Measurements from ENCODE around the gene LRRC8A. TPM values are rescaled to one million over a fixed set of nuclear protein-coding genes. Genes with fewer than 3 reads are reported as not detected.

Gene LRRC8A
- total and polyA plus RNA-seq, 2 of the 8 experiments (the other 6 are each of a cell fraction or from before 2014, with no cell fraction given) = 103 to 111 TPM

- no peak overlapping the region for H4K8ac ChIP-seq (ENCODE audit: extremely low read depth, insufficient read depth, low read length)
- no peak overlapping the region for H3K27ac ChIP-seq (ENCODE audit: low read depth, low read length)
- no peak overlapping the region for H3K56ac ChIP-seq (replicated peaks; ENCODE audit: insufficient read length, low read depth, low read length)
- H3K4me3 ChIP-seq (ENCODE audit: extremely low read depth in 1 of 4, insufficient read depth in 2 of 4, low read depth in 3 of 4, low read length in 4 of 4) = no peak overlapping the region
- DNase-seq (ENCODE audit: low read depth in 1 of 2, low spot score in 2 of 2) (no peak), FAIRE-seq (no peak)
- no peak overlapping the region for H2BK20ac ChIP-seq (ENCODE audit: low read length)
- H3K4me2 ChIP-seq (ENCODE audit: insufficient read depth in 1 of 2, low read depth in 2 of 2, low read length in 2 of 2) = no peak overlapping the region
- H3K18ac ChIP-seq (ENCODE audit: extremely low read depth, low read length) = no peak overlapping the region
- peaks cover 32% of the 10 kb centered on the region for H3K79me1 ChIP-seq (ENCODE audit: low read depth, low read length)
- no peak overlapping the region for H2BK12ac ChIP-seq (ENCODE audit: low read depth, low read length)
- no peak overlapping the region for H3K9ac ChIP-seq (replicated peaks in 1 of 4; ENCODE audit: extremely low read depth in 1 of 4, low read depth in 3 of 4, low read length in 3 of 4)
- H2BK120ac ChIP-seq (replicated peaks; ENCODE audit: low read depth, low read length) = no peak overlapping the region
- ChIA-PET POLR2A (ENCODE audit: partially characterized antibody) (interaction anchor here (1.2 to 2.4 kb wide), 5 partner anchors 9 to 29 kb away, joined by 3 to 10 read pairs (median 4); no protein-coding TSS in a partner anchor), CTCF (ENCODE audit: partially characterized antibody) (interaction anchor here (0.7 to 1.9 kb wide), 6 partner anchors 9 to 43 kb away, joined by 3 to 11 read pairs (median 4); no protein-coding TSS in a partner anchor)
- H2BK5ac ChIP-seq (ENCODE audit: low read depth, low read length) = no peak overlapping the region
- no peaks in the 10 kb centered on the region for H3K27me3 ChIP-seq (replicated peaks in 1 of 4; ENCODE audit: control insufficient read depth in 3 of 4, extremely low read depth in 1 of 4, insufficient read depth in 3 of 4, low read length in 3 of 4)
- H3K79me2 ChIP-seq (ENCODE audit: control insufficient read depth in 1 of 2, insufficient read depth in 2 of 2, low read length in 2 of 2) = peaks cover 25 to 91% of the 10 kb centered on the region in 2 experiments
- 93% methylated on average over 3 of the region's 3 CpGs; no CpG with 5 or more reads in 1 of the 2 experiments for WGBS, 2 experiments (ENCODE audit: extremely low coverage in 1 of 2, insufficient coverage in 1 of 2, insufficient read length in 1 of 2, insufficient replicate concordance in 2 of 2, low coverage in 1 of 2, low lambda C conversion rate in 2 of 2, missing lambda C conversion rate in 1 of 2)
- peaks cover 0 to 15% of the 10 kb centered on the region in 2 experiments for H4K20me1 ChIP-seq (replicated peaks in 1 of 2; ENCODE audit: control insufficient read depth in 1 of 2, insufficient read depth in 2 of 2, low read length in 2 of 2)
- H3K23ac ChIP-seq (ENCODE audit: insufficient read length) = no peak overlapping the region
- H4K91ac ChIP-seq (replicated peaks; ENCODE audit: insufficient read length, low read length) = no peak overlapping the region
- H3K9me3 ChIP-seq (ENCODE audit: insufficient read depth in 2 of 2, low read depth in 1 of 2, low read length in 1 of 2) = no peaks in the 10 kb centered on the region
- no peak overlapping the region for H4K5ac ChIP-seq (ENCODE audit: insufficient read length, low read depth, low read length)
- H3K36me3 ChIP-seq (ENCODE audit: control insufficient read depth in 2 of 4, insufficient read depth in 4 of 4, low read length in 3 of 4) = peaks cover 3 to 20% (median 12%) of the 10 kb centered on the region in 4 experiments
- no peak overlapping the region for H2BK15ac ChIP-seq (ENCODE audit: low read length)
- no peak overlapping the region for H2AFZ ChIP-seq (ENCODE audit: low read length)
- no peak overlapping the region for H3K14ac ChIP-seq (ENCODE audit: insufficient read length)
- H3K23me2 ChIP-seq (ENCODE audit: low read depth, low read length) = peaks cover 6% of the 10 kb centered on the region
- H3K4me1 ChIP-seq (replicated peaks in 1 of 4; ENCODE audit: control insufficient read depth in 3 of 4, insufficient read depth in 4 of 4, low read length in 3 of 4) = peaks cover 6 to 31% (median 19%) of the 10 kb centered on the region in 4 experiments
- H2AK5ac ChIP-seq (ENCODE audit: low read depth, low read length) = no peak overlapping the region
- no peak overlapping the region for H3K4ac ChIP-seq (replicated peaks; ENCODE audit: insufficient read length, low read depth, low read length)
- TF ChIP-seq EGR1 (IDR thresholded peaks at IDR 0.05; ENCODE audit: borderline replicate concordance, low read depth, low read length) (no peak), RNF2 (IDR thresholded peaks at IDR 0.05; ENCODE audit: borderline replicate concordance, low read depth, low read length, missing control alignments, poor library complexity, severe bottlenecking) (no peak), ZNF274 (IDR thresholded peaks at IDR 0.05; ENCODE audit: borderline replicate concordance, extremely low read depth, low read length) (no peak), RBBP5 (IDR thresholded peaks at IDR 0.05; ENCODE audit: borderline replicate concordance, low read depth, low read length) (no peak), TAF1 (IDR thresholded peaks at IDR 0.05; ENCODE audit: low read depth, low read length) (no peak), JUN (IDR thresholded peaks at IDR 0.05; ENCODE audit: low read depth, low read length) (no peak), SIN3A (conservative IDR thresholded peaks at IDR 0.05 in 1 of 2, IDR thresholded peaks at IDR 0.05 in 1 of 2; ENCODE audit: low read depth in 1 of 2, low read length in 2 of 2) (no peak), POLR2A (IDR thresholded peaks at IDR 0.05; ENCODE audit: control extremely low read depth in 1 of 2, low read depth in 2 of 2, low read length in 2 of 2) (no peak), BRCA1 (IDR thresholded peaks at IDR 0.05; ENCODE audit: low read depth, low read length) (no peak), KDM4A (IDR thresholded peaks at IDR 0.05; ENCODE audit: low read depth, low read length, severe bottlenecking) (no peak), KDM5A (IDR thresholded peaks at IDR 0.05; ENCODE audit: low read length) (no peak), RXRA (IDR thresholded peaks at IDR 0.05; ENCODE audit: insufficient read depth, low read depth, low read length) (no peak), POU5F1 (IDR thresholded peaks at IDR 0.05; ENCODE audit: low read depth, low read length) (no peak), CHD1 (IDR thresholded peaks at IDR 0.05; ENCODE audit: low read depth, low read length) (no peak), POLR2AphosphoS5 (IDR thresholded peaks at IDR 0.05; ENCODE audit: low read depth, low read length) (no peak)
Observed at GRCh38 chr9:128887049-128887448, 5.1 kb downstream of the LRRC8A start.
